H1 (cell line): ENCODE results near the gene TMED10. TPM values are rescaled to one million over a fixed set of nuclear protein-coding genes. Genes with fewer than 3 reads are reported as not detected.

Experiments
- CTCF ChIA-PET: fragments of 300-600 bp; sonication (Branson Sonifier 250); formaldehyde crosslinking; loops from one replicate; lab custom pipeline; 2021; ENCODE audit not compliant: partially characterized antibody; lab: Charles Lee
- POLR2A ChIA-PET: fragments of 300-600 bp; sonication (Branson Sonifier 250); formaldehyde crosslinking; loops from one replicate; lab custom pipeline; 2021; ENCODE audit warnings: inconsistent platforms; ENCODE audit not compliant: partially characterized antibody; lab: Charles Lee
- DNase-seq, 2 experiments: peaks; one replicate each; pipeline versions ENCODE4 v3.0.0 to v3.0.0-alpha.2; 2010 to 2022; ENCODE audit warnings: low spot score in 2 of 2, low read depth in 1 of 2, mixed read lengths in 1 of 2
- FAIRE-seq: peaks from 2 replicates; lab custom pipeline; 2011; peaks lifted over from hg19 to GRCh38; lab: Jason Lieb, UNC
- H2AFZ ChIP-seq: 2 replicates; pipeline ENCODE4 v1.8.1; 2012; ENCODE audit warnings: low read length, inconsistent platforms
- H2AK5ac ChIP-seq: 2 replicates; pipeline ENCODE4 v1.6.1; 2013; ENCODE audit warnings: low read depth, low read length
- H2BK120ac ChIP-seq: replicated peaks from 2 replicates; pipeline ENCODE3; 2013; ENCODE audit warnings: low read depth, low read length, inconsistent platforms
- H2BK12ac ChIP-seq: 2 replicates; pipeline ENCODE4 v1.6.1; 2013; ENCODE audit warnings: low read depth, low read length
- H2BK15ac ChIP-seq: 2 replicates; pipeline ENCODE4 v1.6.1; 2013; ENCODE audit warnings: low read length
- H2BK20ac ChIP-seq: 2 replicates; pipeline ENCODE4 v1.6.1; 2013; ENCODE audit warnings: low read length
- H2BK5ac ChIP-seq: 2 replicates; pipeline ENCODE4 v1.6.1; 2013; ENCODE audit warnings: low read depth, low read length
- H3K14ac ChIP-seq: 2 replicates; pipeline ENCODE4 v1.6.1; 2013; ENCODE audit warnings: inconsistent platforms; ENCODE audit not compliant: insufficient read length
- H3K18ac ChIP-seq: 2 replicates; pipeline ENCODE4 v1.6.1; 2013; ENCODE audit warnings: low read length; ENCODE audit errors: extremely low read depth
- H3K23ac ChIP-seq: 2 replicates; pipeline ENCODE4 v1.6.1; 2013; ENCODE audit warnings: inconsistent platforms; ENCODE audit not compliant: insufficient read length
- H3K23me2 ChIP-seq: 2 replicates; pipeline ENCODE4 v1.6.1; 2013; ENCODE audit warnings: low read depth, low read length
- H3K27ac ChIP-seq: 2 replicates; pipeline ENCODE4 v1.6.1; 2011; ENCODE audit warnings: low read depth, low read length, inconsistent platforms
- H3K27me3 ChIP-seq, 4 experiments: replicated peaks in 1 of 4; 1 replicate in 1 of 4; 2 replicates in 3 of 4; pipeline versions ENCODE4 v1.6.1 to v1.8.1; 2011 to 2013; ENCODE audit warnings: low read length in 3 of 4, mild to moderate bottlenecking in 3 of 4, inconsistent platforms in 2 of 4, mixed read lengths in 2 of 4, moderate library complexity in 1 of 4; ENCODE audit not compliant: control insufficient read depth in 3 of 4, insufficient read depth in 3 of 4; ENCODE audit errors: extremely low read depth in 1 of 4
- H3K36me3 ChIP-seq, 4 experiments: 2 replicates each; pipeline versions ENCODE4 v1.6.1 to v1.8.1; 2011 to 2013; ENCODE audit warnings: mild to moderate bottlenecking in 4 of 4, low read length in 3 of 4, moderate library complexity in 2 of 4, control low read depth in 1 of 4, inconsistent platforms in 1 of 4; ENCODE audit not compliant: insufficient read depth in 4 of 4, control insufficient read depth in 2 of 4
- H3K4ac ChIP-seq: replicated peaks from 2 replicates; pipeline ENCODE3; 2013; ENCODE audit warnings: low read length, low read depth, mixed read lengths, inconsistent platforms; ENCODE audit not compliant: insufficient read length
- H3K4me1 ChIP-seq, 4 experiments: replicated peaks in 1 of 4; 1 replicate in 1 of 4; 2 replicates in 3 of 4; pipeline versions ENCODE4 v1.6.1 to v1.8.1; 2011 to 2013; ENCODE audit warnings: low read length in 3 of 4, inconsistent platforms in 2 of 4, mixed read lengths in 1 of 4; ENCODE audit not compliant: insufficient read depth in 4 of 4, control insufficient read depth in 3 of 4
- H3K4me2 ChIP-seq, 2 experiments: 2 replicates each; pipeline versions ENCODE4 v1.6.1 to v1.8.1; 2011 to 2013; ENCODE audit warnings: low read depth in 2 of 2, low read length in 2 of 2, control low read depth in 1 of 2, inconsistent platforms in 1 of 2, mild to moderate bottlenecking in 1 of 2; ENCODE audit not compliant: insufficient read depth in 1 of 2
- H3K4me3 ChIP-seq, 4 experiments: fragments of 200-600, 300-600 bp in 1 of 4; sonication (generic), shearing (Covaris generic), sonication (Bioruptor Twin) in 1 of 4; 2 replicates each; pipeline versions ENCODE4 v1.5.1 to v1.8.1; 2011 to 2016; ENCODE audit warnings: low read length in 4 of 4, low read depth in 3 of 4, control low read depth in 2 of 4, inconsistent platforms in 2 of 4, mild to moderate bottlenecking in 2 of 4, mixed read lengths in 1 of 4, moderate library complexity in 1 of 4; ENCODE audit not compliant: insufficient read depth in 2 of 4; ENCODE audit errors: extremely low read depth in 1 of 4
- H3K56ac ChIP-seq: replicated peaks from 2 replicates; pipeline ENCODE3; 2013; ENCODE audit warnings: low read depth, mild to moderate bottlenecking, mixed read lengths, low read length, inconsistent platforms; ENCODE audit not compliant: insufficient read length
- H3K79me1 ChIP-seq: 2 replicates; pipeline ENCODE4 v1.6.1; 2013; ENCODE audit warnings: low read depth, low read length, control low read depth
- H3K79me2 ChIP-seq, 2 experiments: 2 replicates each; pipeline versions ENCODE4 v1.6.1 to v1.8.1; 2012 to 2013; ENCODE audit warnings: low read length in 2 of 2, mild to moderate bottlenecking in 2 of 2, inconsistent platforms in 1 of 2; ENCODE audit not compliant: insufficient read depth in 2 of 2, control insufficient read depth in 1 of 2
- H3K9ac ChIP-seq, 4 experiments: replicated peaks in 1 of 4; 1 replicate in 1 of 4; 2 replicates in 3 of 4; pipeline versions ENCODE4 v1.6.1 to v1.8.1; 2011 to 2013; ENCODE audit warnings: low read depth in 3 of 4, low read length in 3 of 4, control low read depth in 2 of 4, mild to moderate bottlenecking in 2 of 4, moderate library complexity in 2 of 4, inconsistent platforms in 1 of 4; ENCODE audit errors: extremely low read depth in 1 of 4
- H3K9me3 ChIP-seq, 2 experiments: 2 replicates each; pipeline versions ENCODE4 v1.6.1 to v1.8.1; 2012 to 2013; ENCODE audit warnings: mild to moderate bottlenecking in 2 of 2, moderate library complexity in 2 of 2, control low read depth in 1 of 2, inconsistent platforms in 1 of 2, low read depth in 1 of 2, low read length in 1 of 2, mixed read lengths in 1 of 2; ENCODE audit not compliant: insufficient read depth in 2 of 2
- H4K20me1 ChIP-seq, 2 experiments: replicated peaks in 1 of 2; 2 replicates each; pipeline versions ENCODE3 to v1.8.1; 2011 to 2013; ENCODE audit warnings: inconsistent platforms in 2 of 2, low read length in 2 of 2, mild to moderate bottlenecking in 1 of 2; ENCODE audit not compliant: insufficient read depth in 2 of 2, control insufficient read depth in 1 of 2
- H4K5ac ChIP-seq: 2 replicates; pipeline ENCODE4 v1.6.1; 2013; ENCODE audit warnings: low read length, low read depth, mixed read lengths, inconsistent platforms; ENCODE audit not compliant: insufficient read length
- H4K8ac ChIP-seq: 2 replicates; pipeline ENCODE4 v1.8.0; 2013; ENCODE audit warnings: mild to moderate bottlenecking, moderate library complexity, low read length, inconsistent platforms; ENCODE audit not compliant: insufficient read depth; ENCODE audit errors: extremely low read depth
- H4K91ac ChIP-seq: replicated peaks from 2 replicates; pipeline ENCODE3; 2013; ENCODE audit warnings: low read length, mixed read lengths, inconsistent platforms; ENCODE audit not compliant: insufficient read length
- BRCA1 ChIP-seq: IDR thresholded peaks from 2 replicates; pipeline ENCODE4 v1.6.1; 2012; ENCODE audit warnings: low read depth, low read length, improper control_type of control experiment
- CHD2 ChIP-seq: IDR thresholded peaks from 2 replicates; pipeline ENCODE4 v1.6.1; 2012; ENCODE audit warnings: low read length, improper control_type of control experiment
- CREB1 ChIP-seq: IDR thresholded peaks from 2 replicates; pipeline ENCODE4 v1.6.1; 2012; ENCODE audit warnings: inconsistent platforms
- EZH2 ChIP-seq: fragments of 200-600 bp; sonication (generic); IDR thresholded peaks from 2 replicates; pipeline ENCODE4 v1.7.1; 2012; ENCODE audit warnings: low read depth, mild to moderate bottlenecking, moderate library complexity, low read length, inconsistent platforms; ENCODE audit not compliant: severe bottlenecking
- JUN ChIP-seq: IDR thresholded peaks from 2 replicates; pipeline ENCODE4 v1.6.1; 2011; ENCODE audit warnings: low read depth, mild to moderate bottlenecking, improper control_type of control experiment, low read length
- MAFK ChIP-seq: IDR thresholded peaks from 2 replicates; pipeline ENCODE4 v1.6.1; 2012; ENCODE audit warnings: low read depth, mild to moderate bottlenecking, improper control_type of control experiment, low read length
- MAX ChIP-seq: IDR thresholded peaks from 2 replicates; pipeline ENCODE4 v1.6.1; 2012; ENCODE audit warnings: inconsistent platforms
- POLR2AphosphoS5 ChIP-seq: IDR thresholded peaks from 2 replicates; pipeline ENCODE4 v1.6.1; 2011; ENCODE audit warnings: low read depth, low read length
- WGBS, 2 experiments: shearing (Covaris generic) in 1 of 2; methylation state at CpG; one replicate each; pipeline versions ENCODE4 v1.1.6 to v1.1.7; 2013 to 2015; ENCODE audit warnings: low lambda C conversion rate in 2 of 2, mixed read lengths in 2 of 2, inconsistent platforms in 1 of 2, low coverage in 1 of 2, missing lambda C conversion rate in 1 of 2; ENCODE audit not compliant: insufficient replicate concordance in 2 of 2, insufficient coverage in 1 of 2, insufficient read length in 1 of 2; ENCODE audit errors: extremely low coverage in 1 of 2, missing lambda C conversion rate in 1 of 2; 5-methylcytosine and 5-hydroxymethylcytosine counted together
- polyA plus RNA-seq, 7 experiments: library from polyadenylated mRNA; depleted of rRNA in 3 of 7; stranded (reverse) in 5 of 7; unstranded in 2 of 7; fragments of >200 nt in 5 of 7; fragments of 200-250 nt in 2 of 7; gene quantifications; 1 replicate in 5 of 7; 2 replicates in 1 of 7; 4 replicates in 1 of 7; pipeline versions ENCODE4 v1.2.1 to v1.2.3, GENCODE V29; 2011 to 2013; ENCODE audit warnings: missing spikeins in 2 of 7, mixed read lengths in 2 of 7
- total RNA-seq: library from RNA; stranded (reverse); fragmentation: NEBNext Ultra II Directional; extraction: Animal tissue kit (Norgen Biotek cat#: 25700); gene quantifications from 2 replicates; pipeline ENCODE4 v1.2.1, GENCODE V29; 2021

The TMED10 gene
- total and polyA plus RNA-seq, 2 of the 8 experiments (the other 6 are each of a cell fraction or from before 2014, with no cell fraction given): 218 to 250 TPM

GRCh38 chr14:75084513-75084912, 91.9 kb downstream of the TMED10 start:
- Histone ChIP-seq H3K79me2 (no peaks in the 10 kb centered on the region), H3K27ac (no peak overlapping the region), H3K4me1 (no peaks in the 10 kb centered on the region), H2BK12ac (no peak overlapping the region), H2BK20ac (no peak overlapping the region), H2BK5ac (no peak overlapping the region), H4K8ac (no peak overlapping the region), H2BK15ac (no peak overlapping the region), H3K23ac (no peak overlapping the region), H3K36me3 (peaks cover 11 to 49% (median 28%) of the 10 kb centered on the region in 4 experiments), H3K23me2 (no peaks in the 10 kb centered on the region), H2AK5ac (no peak overlapping the region), H3K18ac (no peak overlapping the region), H3K79me1 (no peaks in the 10 kb centered on the region), H4K20me1 (no peaks in the 10 kb centered on the region), H3K4ac (no peak overlapping the region), H3K14ac (no peak overlapping the region), H3K4me3 (no peak overlapping the region), H3K27me3 (no peaks in the 10 kb centered on the region), H2AFZ (no peak overlapping the region), H3K4me2 (no peak overlapping the region), H2BK120ac (no peak overlapping the region), H3K9me3 (no peaks in the 10 kb centered on the region), H3K56ac (no peak overlapping the region), H4K5ac (no peak overlapping the region), H4K91ac (no peak overlapping the region), H3K9ac (no peak overlapping the region)
- DNase-seq (no peak), FAIRE-seq (no peak)
- ChIA-PET CTCF (interaction anchor here (0.8 to 10.6 kb wide), 6 partner anchors 10 to 176 kb away, joined by 3 to 98 read pairs (median 4); no protein-coding TSS in a partner anchor), POLR2A (interaction anchor here (1.2 to 2.4 kb wide), 3 partner anchors 10 to 158 kb away, joined by 3 to 9 read pairs (median 6); partner anchors contain the start of gene ZC2HC1C)
- WGBS, 2 experiments: 92% methylated on average over 5 of the region's 5 CpGs; no CpG with 5 or more reads in 1 of the 2 experiments
- TF ChIP-seq MAX (no peak), CREB1 (no peak), MAFK (no peak), CHD2 (no peak), JUN (no peak), BRCA1 (no peak), POLR2AphosphoS5 (no peak), EZH2 (no peak)
